ENCODE data around the gene TGFBI.

The TGFBI gene

GRCh38 chr5:136094913-136095641, 66.3 kb downstream of the TGFBI start:
- no peak for DNase-seq

DNA sequence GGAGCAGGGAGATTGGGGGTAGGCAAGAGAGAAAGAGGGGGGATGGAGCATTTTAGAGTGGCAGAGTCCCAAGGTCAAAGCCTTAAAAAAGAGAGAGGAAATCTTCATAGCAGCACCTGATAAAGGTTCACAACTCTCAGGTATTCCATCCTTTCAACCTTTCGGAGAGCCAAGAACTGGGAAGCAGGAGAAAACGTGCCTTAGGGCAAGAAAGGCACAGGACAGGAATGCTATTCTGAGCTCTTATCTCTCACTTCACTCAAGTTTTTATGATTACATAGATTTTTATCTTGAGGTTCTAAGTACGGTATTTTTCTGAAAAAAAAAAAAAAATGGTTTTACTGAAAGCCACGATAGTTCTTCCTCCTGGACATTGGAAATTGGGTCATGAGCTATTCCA, 69.4 kb downstream of the TGFBI start:
- no peak for DNase-seq

GRCh38 chr5:136099870-136100269, 71.1 kb downstream of the TGFBI start:
- no peak for DNase-seq

DNA sequence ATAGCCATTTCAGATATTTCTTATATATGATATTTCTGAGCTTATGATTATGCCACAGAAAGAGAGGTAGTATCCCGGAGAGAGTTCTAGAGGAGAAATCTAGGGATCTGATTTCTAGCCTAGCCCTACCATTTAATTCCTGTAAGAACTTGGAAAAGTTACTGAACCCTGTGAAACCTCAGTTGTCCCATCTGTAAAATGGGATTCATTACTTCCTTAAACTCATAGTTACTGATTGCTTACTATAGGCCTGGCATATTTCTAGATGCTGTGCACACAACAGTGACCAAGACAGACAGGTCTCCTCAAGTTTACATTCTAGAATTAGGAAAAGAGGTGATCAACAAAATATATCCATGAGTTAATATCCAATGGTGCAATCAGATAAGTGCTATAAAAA, 73.1 kb downstream of the TGFBI start:
- no peak for DNase-seq

DNA sequence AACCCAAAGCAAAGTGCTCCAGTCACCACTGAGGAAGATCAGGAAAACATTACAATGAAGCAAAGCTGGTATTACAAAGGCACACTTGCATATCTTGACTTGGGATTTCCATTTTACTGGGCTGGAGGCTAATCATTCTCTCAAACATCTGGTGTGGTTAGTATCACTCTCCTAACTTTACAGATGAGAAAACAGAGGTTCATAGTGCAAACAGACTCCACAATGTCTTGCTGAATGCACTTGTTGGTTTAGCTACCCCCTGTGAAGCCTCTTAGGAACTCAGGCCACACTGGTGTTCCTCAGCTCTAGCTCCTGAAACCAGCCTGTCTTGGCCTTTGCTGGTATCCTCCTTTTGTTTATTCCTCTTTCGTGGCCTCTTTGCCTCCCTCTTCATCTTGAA, 74.3 kb downstream of the TGFBI start:
- no peak for DNase-seq

- no peak for DNase-seq
Observed at GRCh38 chr5:136104306-136104965, 75.6 kb downstream of the TGFBI start.

DNA sequence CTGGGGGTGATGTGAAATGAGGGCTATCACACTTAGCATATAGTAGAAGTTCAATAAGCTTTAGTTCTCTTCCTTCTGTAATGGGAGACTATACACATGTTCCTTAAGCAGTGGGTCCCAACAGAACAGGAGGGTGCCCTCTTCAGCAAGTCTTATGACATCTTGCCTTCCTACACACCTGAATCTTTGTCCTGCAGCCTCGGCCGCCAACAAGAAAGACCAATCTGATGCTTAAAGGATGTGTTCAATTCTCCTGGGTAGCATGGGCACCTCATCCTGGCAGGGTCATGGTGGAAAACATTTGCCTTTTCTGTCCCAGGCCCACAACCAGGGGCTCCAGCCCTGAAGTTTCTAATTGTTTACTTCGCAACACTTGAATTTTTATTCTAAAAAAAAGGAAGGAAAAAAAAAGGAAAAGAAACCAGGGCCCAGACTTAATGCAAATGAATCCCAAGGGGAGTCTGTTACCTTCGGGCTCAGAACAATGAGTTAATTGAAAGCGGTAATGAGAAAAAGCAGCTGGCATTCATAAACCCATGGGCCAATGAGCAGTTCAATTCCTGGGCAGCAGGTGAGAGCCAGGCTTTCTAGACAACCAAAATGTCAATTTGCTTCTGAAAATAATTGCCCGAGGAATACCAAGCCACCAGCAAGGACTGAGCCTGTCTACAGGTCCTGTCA, 77.7 kb downstream of the TGFBI start:
- no peak for DNase-seq

DNA sequence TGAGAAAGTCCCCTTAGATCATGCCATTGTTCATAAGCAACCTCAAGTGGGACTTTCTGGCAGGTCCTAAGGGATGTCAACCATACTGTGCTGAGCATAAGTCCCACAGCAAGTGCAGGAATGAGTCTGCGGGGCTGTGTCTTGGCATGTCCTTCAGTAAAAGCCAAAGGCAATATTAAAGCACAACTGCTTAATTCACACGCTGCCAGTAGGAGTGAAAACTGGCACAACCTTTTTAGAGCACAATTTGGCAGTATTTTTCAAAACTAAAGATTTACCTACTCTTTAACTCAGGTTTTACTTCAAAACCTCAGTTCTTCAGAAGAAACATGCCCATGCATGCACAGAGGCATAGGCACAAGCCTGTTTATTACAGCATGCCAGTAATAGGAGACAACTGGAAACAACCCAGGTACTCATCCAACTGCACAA, 79.4 kb downstream of the TGFBI start:
- no peak for DNase-seq

DNA sequence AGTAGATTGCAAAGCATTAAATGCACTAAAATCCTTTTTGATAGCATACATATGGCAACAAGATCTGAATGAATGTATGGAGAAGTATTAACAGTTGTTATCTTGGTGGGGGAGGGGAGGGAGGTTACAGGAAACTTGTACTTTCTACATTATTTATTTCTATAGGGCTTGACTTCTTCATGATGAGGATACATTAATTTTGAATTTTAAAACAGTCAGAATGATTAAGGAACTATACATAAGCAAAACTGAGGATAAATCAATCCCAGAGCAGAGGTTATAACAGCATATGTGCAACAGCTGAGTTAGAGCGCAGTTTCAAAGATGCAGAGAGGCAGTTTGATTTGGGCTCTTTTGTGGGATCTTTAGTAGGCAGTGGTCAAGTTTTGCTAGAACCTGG, 80.0 kb downstream of the TGFBI start:
- no peak for DNase-seq

- DNase-seq: no peak
Observed at GRCh38 chr5:136109453-136110135, 80.8 kb downstream of the TGFBI start.
